ENCODE results near the gene ACAD11.

The ACAD11 gene

GRCh38 chr3:132659365-132660051 is at the start of gene ACAD11:
Gene ACAD11, minus strand, starts transcription at chr3:132659809. Its CDS starts 58 bp downstream, at chr3:132659751.
- peak in 1 of 2 donors; percentile 1 for DNase-seq (ENCODE audit: low read depth in 2 of 2)

GRCh38 chr3:132703733-132704132 is 44.1 kb upstream of the ACAD11 start:
- DNase-seq (ENCODE audit: low read depth in 2 of 2) = no peak

- no peak for DNase-seq (ENCODE audit: low read depth in 2 of 2)
Observed at GRCh38 chr3:132695422-132695821, 35.8 kb upstream of the ACAD11 start.

GRCh38 chr3:132694991-132695390 is 35.4 kb upstream of the ACAD11 start:
- no peak for DNase-seq (ENCODE audit: low read depth in 2 of 2)

GRCh38 chr3:132690040-132690439 is 30.4 kb upstream of the ACAD11 start:
- no peak for DNase-seq (ENCODE audit: low read depth in 2 of 2)

- no peak for DNase-seq (ENCODE audit: low read depth in 2 of 2)
Observed at GRCh38 chr3:132682201-132682600, 22.6 kb upstream of the ACAD11 start.

GRCh38 chr3:132681421-132681820 is 21.8 kb upstream of the ACAD11 start:
- no peak for DNase-seq (ENCODE audit: low read depth in 2 of 2)

- DNase-seq (ENCODE audit: low read depth in 2 of 2) = no peak
Observed at GRCh38 chr3:132679911-132680310, 20.3 kb upstream of the ACAD11 start.

GRCh38 chr3:132675408-132675807 is 15.8 kb upstream of the ACAD11 start:
- DNase-seq (ENCODE audit: low read depth in 2 of 2) = no peak

GRCh38 chr3:132669256-132669777 is 9.7 kb upstream of the ACAD11 start:
- DNase-seq (ENCODE audit: low read depth in 2 of 2) = no peak

GRCh38 chr3:132665230-132665745 is 5.7 kb upstream of the ACAD11 start:
- DNase-seq (ENCODE audit: low read depth in 2 of 2) = no peak

GRCh38 chr3:132662212-132662611 is 2.6 kb upstream of the ACAD11 start:
- no peak for DNase-seq (ENCODE audit: low read depth in 2 of 2)

GRCh38 chr3:132661101-132661500 is 1.5 kb upstream of the ACAD11 start:
- DNase-seq (ENCODE audit: low read depth in 2 of 2) = no peak

- no peak for DNase-seq (ENCODE audit: low read depth in 2 of 2)
Observed at GRCh38 chr3:132660811-132661070, 1.1 kb upstream of the ACAD11 start.

- peak; percentile 24 to 36 for DNase-seq (ENCODE audit: low read depth in 2 of 2)
Observed at GRCh38 chr3:132660052-132660810, 622 bp upstream of the ACAD11 start, which contains the start of gene UBA5. Gene UBA5, plus strand, starts transcription at chr3:132660329. Its CDS starts 209 bp downstream, at chr3:132660538.

GRCh38 chr3:132659000-132659364 is 627 bp downstream of the ACAD11 start:
- DNase-seq (ENCODE audit: low read depth in 2 of 2) = no peak

GRCh38 chr3:132657869-132658747 is 1.5 kb downstream of the ACAD11 start:
- no peak for DNase-seq (ENCODE audit: low read depth in 2 of 2)

- no peak for DNase-seq (ENCODE audit: low read depth in 2 of 2)
Observed at GRCh38 chr3:132655471-132655870, 4.1 kb downstream of the ACAD11 start.

GRCh38 chr3:132654721-132655120 is 4.9 kb downstream of the ACAD11 start:
- no peak for DNase-seq (ENCODE audit: low read depth in 2 of 2)

- DNase-seq (ENCODE audit: low read depth in 2 of 2) = no peak
Observed at GRCh38 chr3:132654190-132654589, 5.4 kb downstream of the ACAD11 start.

- no peak for DNase-seq (ENCODE audit: low read depth in 2 of 2)
Observed at GRCh38 chr3:132652640-132653270, 6.9 kb downstream of the ACAD11 start.

GRCh38 chr3:132650153-132650552 is 9.5 kb downstream of the ACAD11 start:
- DNase-seq (ENCODE audit: low read depth in 2 of 2) = no peak
